ENCODE data around the gene TSPEAR.

DNA sequence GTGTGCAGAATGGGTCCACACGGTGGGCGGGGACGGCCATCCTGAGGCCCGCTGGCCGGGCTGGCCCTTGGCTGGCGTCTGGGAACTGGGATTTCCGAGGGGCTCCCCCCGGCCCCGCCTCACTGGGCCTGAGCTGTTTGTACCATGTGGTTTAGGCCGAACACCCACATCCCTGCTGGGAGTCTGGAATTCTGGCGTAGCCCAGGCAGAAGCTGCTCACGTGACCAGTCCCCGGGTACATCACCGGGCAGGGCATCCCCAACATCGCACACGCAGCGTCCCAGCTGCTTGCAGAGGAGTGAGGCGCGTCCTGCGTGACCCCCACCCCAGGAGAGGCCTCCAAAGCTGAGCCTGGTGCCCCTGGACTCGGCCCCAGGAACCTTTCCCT is 108.9 kb downstream of the TSPEAR start:
- TF ChIP-seq, protein P1, sequence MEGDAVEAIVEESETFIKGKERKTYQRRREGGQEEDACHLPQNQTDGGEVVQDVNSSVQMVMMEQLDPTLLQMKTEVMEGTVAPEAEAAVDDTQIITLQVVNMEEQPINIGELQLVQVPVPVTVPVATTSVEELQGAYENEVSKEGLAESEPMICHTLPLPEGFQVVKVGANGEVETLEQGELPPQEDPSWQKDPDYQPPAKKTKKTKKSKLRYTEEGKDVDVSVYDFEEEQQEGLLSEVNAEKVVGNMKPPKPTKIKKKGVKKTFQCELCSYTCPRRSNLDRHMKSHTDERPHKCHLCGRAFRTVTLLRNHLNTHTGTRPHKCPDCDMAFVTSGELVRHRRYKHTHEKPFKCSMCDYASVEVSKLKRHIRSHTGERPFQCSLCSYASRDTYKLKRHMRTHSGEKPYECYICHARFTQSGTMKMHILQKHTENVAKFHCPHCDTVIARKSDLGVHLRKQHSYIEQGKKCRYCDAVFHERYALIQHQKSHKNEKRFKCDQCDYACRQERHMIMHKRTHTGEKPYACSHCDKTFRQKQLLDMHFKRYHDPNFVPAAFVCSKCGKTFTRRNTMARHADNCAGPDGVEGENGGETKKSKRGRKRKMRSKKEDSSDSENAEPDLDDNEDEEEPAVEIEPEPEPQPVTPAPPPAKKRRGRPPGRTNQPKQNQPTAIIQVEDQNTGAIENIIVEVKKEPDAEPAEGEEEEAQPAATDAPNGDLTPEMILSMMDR (IDR thresholded peaks at IDR 0.05) = no peak
- TF ChIP-seq POLR2AphosphoS5 (IDR thresholded peaks at IDR 0.05) (no peak), EP300 (IDR thresholded peaks at IDR 0.05) (no peak)
